ENCODE data around the gene PDE4D. TPM values are rescaled to one million over a fixed set of nuclear protein-coding genes. Genes with fewer than 3 reads are reported as not detected.

PDE4D gene
- total and polyA plus RNA-seq, 3 donors from 2014 or later, result 7.8 to 13.9 (median 8.7) TPM

DNA sequence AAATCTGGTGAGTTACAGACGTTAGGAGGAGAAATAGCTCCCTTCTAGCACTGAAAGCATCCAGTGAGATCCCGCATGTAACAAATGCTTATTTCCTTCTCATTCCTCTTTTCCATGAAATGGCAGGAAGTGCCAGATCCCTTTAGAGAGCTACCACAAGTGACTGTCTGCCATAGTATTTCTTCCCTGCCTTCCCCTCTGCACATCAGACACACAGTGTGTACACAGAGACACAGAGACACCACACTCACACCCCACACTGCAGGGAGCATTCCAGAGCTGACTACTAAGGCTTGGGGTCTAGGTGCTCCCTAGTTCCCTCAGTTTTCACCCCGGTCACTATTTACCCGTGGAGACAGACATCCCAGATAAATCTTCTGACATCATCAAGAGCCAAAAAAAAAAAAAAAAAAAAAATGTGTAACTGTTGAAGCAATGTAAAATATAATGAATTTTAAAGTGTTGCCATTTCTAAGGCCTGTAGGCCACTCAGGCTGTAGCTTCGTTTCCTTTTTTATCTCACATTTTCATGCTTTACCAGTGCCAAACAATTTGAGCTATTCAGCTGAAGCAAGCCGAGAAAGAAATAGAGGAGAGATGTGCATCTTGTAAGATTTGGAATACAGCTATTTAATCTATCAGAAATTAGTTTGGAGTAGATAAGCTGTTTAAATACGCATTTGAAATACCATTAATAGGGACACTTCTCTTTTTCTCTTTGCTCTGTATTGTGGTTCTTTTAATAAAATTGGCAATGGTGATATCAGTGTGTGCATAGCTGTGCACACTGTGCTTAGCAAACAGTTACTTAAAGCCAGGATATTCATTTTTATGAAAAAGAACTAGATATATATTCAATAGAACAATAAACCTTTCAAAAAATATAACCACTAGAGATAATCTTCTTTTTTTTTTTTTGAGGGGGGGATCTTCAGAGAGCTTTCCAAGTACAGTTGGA is 405.5 kb downstream of the PDE4D start:
- no peaks in the 10 kb centered on the region for H3K36me3 ChIP-seq (ENCODE audit: low read depth, missing control alignments)
- intact Hi-C loops (cut with DNase I; ENCODE audit: low total_unique reads), result no loop called here
- WGBS, 2 donors, result 43 to 46% methylated on average over 7 of the region's 7 CpGs
- no peaks in the 10 kb centered on the region for H3K27me3 ChIP-seq
- H3K4me1 ChIP-seq, result peaks cover 11% of the 10 kb centered on the region
- no peak overlapping the region for H3K4me3 ChIP-seq
- H3K9me3 ChIP-seq, result no peaks in the 10 kb centered on the region
- no peak overlapping the region for H3K27ac ChIP-seq
- TF ChIP-seq, protein P1, sequence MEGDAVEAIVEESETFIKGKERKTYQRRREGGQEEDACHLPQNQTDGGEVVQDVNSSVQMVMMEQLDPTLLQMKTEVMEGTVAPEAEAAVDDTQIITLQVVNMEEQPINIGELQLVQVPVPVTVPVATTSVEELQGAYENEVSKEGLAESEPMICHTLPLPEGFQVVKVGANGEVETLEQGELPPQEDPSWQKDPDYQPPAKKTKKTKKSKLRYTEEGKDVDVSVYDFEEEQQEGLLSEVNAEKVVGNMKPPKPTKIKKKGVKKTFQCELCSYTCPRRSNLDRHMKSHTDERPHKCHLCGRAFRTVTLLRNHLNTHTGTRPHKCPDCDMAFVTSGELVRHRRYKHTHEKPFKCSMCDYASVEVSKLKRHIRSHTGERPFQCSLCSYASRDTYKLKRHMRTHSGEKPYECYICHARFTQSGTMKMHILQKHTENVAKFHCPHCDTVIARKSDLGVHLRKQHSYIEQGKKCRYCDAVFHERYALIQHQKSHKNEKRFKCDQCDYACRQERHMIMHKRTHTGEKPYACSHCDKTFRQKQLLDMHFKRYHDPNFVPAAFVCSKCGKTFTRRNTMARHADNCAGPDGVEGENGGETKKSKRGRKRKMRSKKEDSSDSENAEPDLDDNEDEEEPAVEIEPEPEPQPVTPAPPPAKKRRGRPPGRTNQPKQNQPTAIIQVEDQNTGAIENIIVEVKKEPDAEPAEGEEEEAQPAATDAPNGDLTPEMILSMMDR (IDR thresholded peaks at IDR 0.05), result no peak
- TF ChIP-seq POLR2A (IDR thresholded peaks at IDR 0.05), result no peak
- no peak for DNase-seq

DNA sequence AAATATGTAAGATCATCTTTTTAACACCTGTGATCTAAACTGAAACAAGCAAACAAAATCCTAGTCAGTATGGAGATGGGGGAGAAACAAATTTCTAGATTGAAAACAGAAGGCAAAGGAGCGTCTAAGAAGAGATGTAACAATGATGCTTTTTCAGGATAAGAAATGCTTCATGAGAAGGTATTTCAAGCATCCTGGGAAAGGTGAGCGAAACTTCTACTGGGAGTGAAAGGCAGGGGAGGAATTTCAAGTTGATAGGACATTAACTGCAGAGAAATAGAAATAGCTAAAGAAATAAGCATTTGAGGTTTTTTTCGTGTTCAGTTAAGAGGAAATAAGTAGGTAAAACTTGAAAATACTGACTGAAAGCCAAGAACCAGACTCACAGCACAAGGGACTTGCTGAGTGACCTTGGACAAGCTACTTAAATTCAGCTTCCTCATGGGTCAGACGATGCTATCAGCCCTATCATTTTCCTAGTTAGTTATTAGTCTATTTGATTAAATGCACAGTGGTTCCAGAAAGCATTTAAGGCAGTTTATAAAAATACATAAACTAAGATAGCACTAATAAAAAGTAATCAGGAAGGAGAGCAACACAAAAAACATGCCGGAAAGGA is 406.3 kb downstream of the PDE4D start:
- TF ChIP-seq, protein P1 (IDR thresholded peaks at IDR 0.05), result no peak
- TF ChIP-seq POLR2A (IDR thresholded peaks at IDR 0.05), result no peak
- H3K4me3 ChIP-seq, result no peak overlapping the region
- H3K4me1 ChIP-seq, result peaks cover 11% of the 10 kb centered on the region
- H3K27ac ChIP-seq, result no peak overlapping the region
- intact Hi-C loops (cut with DNase I; ENCODE audit: low total_unique reads), result no loop called here
- no peaks in the 10 kb centered on the region for H3K36me3 ChIP-seq (ENCODE audit: low read depth, missing control alignments)
- no peaks in the 10 kb centered on the region for H3K27me3 ChIP-seq
- DNase-seq, result no peak
- no peaks in the 10 kb centered on the region for H3K9me3 ChIP-seq
- 55 to 61% methylated on average over 5 of the region's 5 CpGs for WGBS, 2 donors

DNA sequence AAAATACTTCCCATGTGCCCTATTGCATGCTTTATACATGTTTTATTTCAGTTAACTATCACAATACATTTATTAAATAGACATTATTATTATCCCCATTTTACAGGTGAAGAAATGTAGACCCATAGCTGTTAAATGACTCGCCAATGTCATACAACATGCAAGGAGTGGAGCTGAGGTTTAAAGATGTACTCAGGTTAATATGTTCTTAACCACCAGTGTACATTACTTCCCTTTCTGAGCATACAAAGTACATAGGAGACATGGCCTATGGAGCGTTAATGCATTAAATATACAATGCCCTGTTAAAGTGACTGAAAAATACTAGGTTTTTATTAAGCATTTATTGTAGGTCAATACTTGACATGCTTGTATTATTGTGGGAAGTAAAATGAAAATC is 407.0 kb downstream of the PDE4D start:
- 94 to 96% methylated on average over 2 of the region's 2 CpGs for WGBS, 2 donors
- H3K27me3 ChIP-seq, result no peaks in the 10 kb centered on the region
- intact Hi-C loops (cut with DNase I; ENCODE audit: low total_unique reads), result no loop called here
- no peaks in the 10 kb centered on the region for H3K9me3 ChIP-seq
- H3K27ac ChIP-seq, result no peak overlapping the region
- no peak for DNase-seq
- TF ChIP-seq, protein P1 (IDR thresholded peaks at IDR 0.05), result no peak
- no peak for TF ChIP-seq POLR2A (IDR thresholded peaks at IDR 0.05)
- H3K36me3 ChIP-seq (ENCODE audit: low read depth, missing control alignments), result no peaks in the 10 kb centered on the region
- H3K4me1 ChIP-seq, result peaks cover 11% of the 10 kb centered on the region
- H3K4me3 ChIP-seq, result no peak overlapping the region

DNA sequence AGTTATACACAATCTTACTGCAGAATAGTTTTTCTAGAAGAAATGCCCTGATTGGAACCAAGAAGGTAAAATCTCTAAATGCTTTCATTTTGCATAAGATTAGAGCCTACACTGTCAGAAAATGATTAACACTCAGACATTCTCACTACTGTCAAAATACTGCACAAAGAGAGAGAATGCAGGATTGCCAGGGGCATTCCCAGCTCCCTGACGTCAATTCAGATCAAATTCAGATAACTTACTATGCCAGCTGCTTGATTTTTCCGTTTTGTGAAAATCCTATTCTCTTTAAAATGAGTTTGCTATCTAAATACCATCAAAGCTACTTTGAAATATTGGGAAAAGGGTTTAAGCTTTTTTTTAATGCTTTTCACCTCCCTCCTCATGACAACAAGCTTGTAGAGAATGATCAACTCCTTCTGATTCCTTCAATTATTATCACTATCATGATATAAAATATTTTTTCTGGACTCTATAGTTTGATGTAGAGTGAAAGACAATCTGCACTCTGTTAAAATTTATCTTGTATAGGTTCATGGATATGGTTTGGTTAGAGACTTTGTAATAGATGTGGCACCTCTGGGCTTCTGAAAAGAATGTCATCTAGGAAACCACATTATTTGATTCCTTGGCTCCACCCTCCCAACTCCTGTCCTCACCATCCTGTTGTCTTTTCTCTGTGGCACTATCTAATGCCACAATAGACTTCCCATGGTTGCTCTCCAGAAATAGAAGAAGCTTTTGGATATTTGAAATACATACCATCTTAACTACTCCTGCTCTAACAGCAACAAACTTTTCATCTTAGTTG is 407.7 kb downstream of the PDE4D start:
- H3K4me1 ChIP-seq, result peaks cover 11% of the 10 kb centered on the region
- no peak for DNase-seq
- intact Hi-C loops (cut with DNase I; ENCODE audit: low total_unique reads), result no loop called here

More for the DNA sequence above, 407.7 kb downstream of the PDE4D start:
- Histone ChIP-seq H3K27me3 (no peaks in the 10 kb centered on the region), H3K9me3 (no peaks in the 10 kb centered on the region), H3K27ac (no peak overlapping the region), H3K36me3 (ENCODE audit: low read depth, missing control alignments) (no peaks in the 10 kb centered on the region), H3K4me3 (no peak overlapping the region)
- WGBS, 2 donors, result 63 to 75% methylated on average over 2 of the region's 2 CpGs
- TF ChIP-seq, protein P1 (IDR thresholded peaks at IDR 0.05), result no peak
- TF ChIP-seq POLR2A (IDR thresholded peaks at IDR 0.05), result no peak
